Activated CD4-positive, alpha-beta T cell treated with anti-CD3 and anti-CD28 coated beads, Interleukin-2, Interleukin-4, amounts not matched to agents 100 ng/mL and 50 ng/mL, durations not matched to agents 16 hours and 8 hours (primary cell): ENCODE results near the gene CHI3L2.

Source experiments
- DNase-seq: peaks from one replicate; pipeline ENCODE4 v3.0.0-alpha.2; 2020; ENCODE audit warnings: low spot score

CHI3L2 gene

GRCh38 chr1:111253876-111254275 lies 26.4 kb downstream of the CHI3L2 start:
- DNase-seq = no peak

GRCh38 chr1:111256988-111257658 lies 29.6 kb downstream of the CHI3L2 start:
- DNase-seq = no peak

- DNase-seq = no peak
Measured at GRCh38 chr1:111267801-111268508, 40.4 kb downstream of the CHI3L2 start.

- no peak for DNase-seq
Measured at GRCh38 chr1:111269825-111270406, 42.4 kb downstream of the CHI3L2 start.

GRCh38 chr1:111270771-111271463 lies 43.4 kb downstream of the CHI3L2 start:
- no peak for DNase-seq

- no peak for DNase-seq
Measured at GRCh38 chr1:111271464-111271801, 43.9 kb downstream of the CHI3L2 start.

GRCh38 chr1:111272081-111272480 lies 44.6 kb downstream of the CHI3L2 start:
- DNase-seq = no peak

- DNase-seq = peak; percentile 59
Measured at GRCh38 chr1:111274653-111275052, 47.1 kb downstream of the CHI3L2 start.

- peak; percentile 43 for DNase-seq
Measured at GRCh38 chr1:111275079-111275478, 47.6 kb downstream of the CHI3L2 start.

- DNase-seq = no peak
Measured at GRCh38 chr1:111275780-111276433, 48.4 kb downstream of the CHI3L2 start.

- DNase-seq = no peak
Measured at GRCh38 chr1:111279144-111279543, 51.6 kb downstream of the CHI3L2 start.

GRCh38 chr1:111280267-111280666 lies 52.8 kb downstream of the CHI3L2 start:
- DNase-seq = no peak

GRCh38 chr1:111281411-111281810 lies 53.9 kb downstream of the CHI3L2 start:
- no peak for DNase-seq

- no peak for DNase-seq
Measured at GRCh38 chr1:111283838-111284237, 56.3 kb downstream of the CHI3L2 start.

- no peak for DNase-seq
Measured at GRCh38 chr1:111285879-111286278, 58.4 kb downstream of the CHI3L2 start.

GRCh38 chr1:111286912-111287311 lies 59.4 kb downstream of the CHI3L2 start:
- no peak for DNase-seq

GRCh38 chr1:111289371-111289770 lies 61.9 kb downstream of the CHI3L2 start:
- DNase-seq = no peak

- DNase-seq = no peak
Measured at GRCh38 chr1:111290104-111290503, 62.6 kb downstream of the CHI3L2 start.

GRCh38 chr1:111290630-111291029 lies 63.1 kb downstream of the CHI3L2 start, which contains the start of gene CHIA:
Gene CHIA, plus strand, starts transcription at chr1:111290851. Its CDS starts 19,617 bp downstream, at chr1:111310468.
- DNase-seq = no peak
